Measurements from ENCODE around the gene TCTN1. TPM values are rescaled to one million over a fixed set of nuclear protein-coding genes. Genes with fewer than 3 reads are reported as not detected.

Gene TCTN1
- total RNA-seq, 4 donors from 2014 or later: 30.2 to 35.7 (median 31.4) TPM

DNA sequence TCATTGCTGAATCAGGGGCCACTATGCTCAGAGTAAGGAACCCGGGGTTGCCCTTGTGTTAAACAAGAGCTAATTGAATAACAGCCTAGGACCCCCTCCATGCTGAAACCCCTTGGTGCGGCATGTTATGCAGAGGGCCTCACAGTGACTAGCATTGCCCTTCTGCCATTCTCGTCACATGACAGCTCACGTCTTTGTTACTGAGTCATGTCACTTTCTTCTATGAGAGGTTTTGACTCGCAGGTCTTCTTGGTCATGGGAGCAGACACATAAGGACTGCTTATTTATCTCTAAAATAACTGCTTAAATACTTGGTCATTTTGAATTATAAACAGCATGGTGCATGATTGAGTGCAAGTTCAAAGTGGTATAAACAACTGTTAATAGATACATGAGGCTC lies 24.9 kb downstream of the TCTN1 start:
- TF ChIP-seq, protein P1, sequence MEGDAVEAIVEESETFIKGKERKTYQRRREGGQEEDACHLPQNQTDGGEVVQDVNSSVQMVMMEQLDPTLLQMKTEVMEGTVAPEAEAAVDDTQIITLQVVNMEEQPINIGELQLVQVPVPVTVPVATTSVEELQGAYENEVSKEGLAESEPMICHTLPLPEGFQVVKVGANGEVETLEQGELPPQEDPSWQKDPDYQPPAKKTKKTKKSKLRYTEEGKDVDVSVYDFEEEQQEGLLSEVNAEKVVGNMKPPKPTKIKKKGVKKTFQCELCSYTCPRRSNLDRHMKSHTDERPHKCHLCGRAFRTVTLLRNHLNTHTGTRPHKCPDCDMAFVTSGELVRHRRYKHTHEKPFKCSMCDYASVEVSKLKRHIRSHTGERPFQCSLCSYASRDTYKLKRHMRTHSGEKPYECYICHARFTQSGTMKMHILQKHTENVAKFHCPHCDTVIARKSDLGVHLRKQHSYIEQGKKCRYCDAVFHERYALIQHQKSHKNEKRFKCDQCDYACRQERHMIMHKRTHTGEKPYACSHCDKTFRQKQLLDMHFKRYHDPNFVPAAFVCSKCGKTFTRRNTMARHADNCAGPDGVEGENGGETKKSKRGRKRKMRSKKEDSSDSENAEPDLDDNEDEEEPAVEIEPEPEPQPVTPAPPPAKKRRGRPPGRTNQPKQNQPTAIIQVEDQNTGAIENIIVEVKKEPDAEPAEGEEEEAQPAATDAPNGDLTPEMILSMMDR (IDR thresholded peaks at IDR 0.05; ENCODE audit: low read depth): no peak

DNA sequence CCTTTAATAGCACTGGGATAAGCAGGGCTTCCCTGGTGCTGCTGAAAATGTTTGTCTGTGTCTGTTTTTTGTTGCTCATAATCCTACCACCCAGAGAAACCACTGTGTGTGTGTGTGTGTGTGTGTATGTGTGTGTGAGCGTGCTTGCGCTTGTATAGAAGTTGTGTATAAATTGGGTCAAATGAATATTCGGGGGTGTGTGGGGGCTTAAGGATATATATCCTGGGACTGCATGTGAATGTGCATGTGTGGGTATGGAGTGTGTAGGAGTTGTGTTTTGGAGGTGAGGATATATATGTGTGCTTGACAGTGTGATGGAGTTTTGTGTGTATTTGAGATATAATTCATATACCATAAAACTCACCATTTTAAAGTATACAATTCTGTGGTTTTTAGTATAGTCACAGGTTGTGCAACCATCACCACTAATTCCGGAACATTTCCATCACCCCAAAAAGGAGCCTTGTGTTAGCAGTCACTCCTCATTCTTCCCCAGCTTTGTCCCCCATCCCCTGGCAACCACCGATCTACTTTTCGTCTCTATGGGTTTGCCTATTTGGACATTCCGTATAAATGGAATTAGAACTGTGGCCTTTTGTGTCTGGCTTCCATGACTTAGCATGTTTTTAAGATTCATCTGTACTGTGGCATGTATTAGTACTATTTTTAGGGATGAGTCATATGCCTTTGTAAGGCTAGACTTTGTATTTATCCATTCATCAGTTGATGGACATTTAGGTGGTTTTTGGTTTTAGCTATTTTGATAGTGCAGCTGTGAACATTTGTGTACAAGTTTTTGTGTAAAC lies 25.6 kb downstream of the TCTN1 start:
- TF ChIP-seq, protein P1 (IDR thresholded peaks at IDR 0.05; ENCODE audit: low read depth): no peak

DNA sequence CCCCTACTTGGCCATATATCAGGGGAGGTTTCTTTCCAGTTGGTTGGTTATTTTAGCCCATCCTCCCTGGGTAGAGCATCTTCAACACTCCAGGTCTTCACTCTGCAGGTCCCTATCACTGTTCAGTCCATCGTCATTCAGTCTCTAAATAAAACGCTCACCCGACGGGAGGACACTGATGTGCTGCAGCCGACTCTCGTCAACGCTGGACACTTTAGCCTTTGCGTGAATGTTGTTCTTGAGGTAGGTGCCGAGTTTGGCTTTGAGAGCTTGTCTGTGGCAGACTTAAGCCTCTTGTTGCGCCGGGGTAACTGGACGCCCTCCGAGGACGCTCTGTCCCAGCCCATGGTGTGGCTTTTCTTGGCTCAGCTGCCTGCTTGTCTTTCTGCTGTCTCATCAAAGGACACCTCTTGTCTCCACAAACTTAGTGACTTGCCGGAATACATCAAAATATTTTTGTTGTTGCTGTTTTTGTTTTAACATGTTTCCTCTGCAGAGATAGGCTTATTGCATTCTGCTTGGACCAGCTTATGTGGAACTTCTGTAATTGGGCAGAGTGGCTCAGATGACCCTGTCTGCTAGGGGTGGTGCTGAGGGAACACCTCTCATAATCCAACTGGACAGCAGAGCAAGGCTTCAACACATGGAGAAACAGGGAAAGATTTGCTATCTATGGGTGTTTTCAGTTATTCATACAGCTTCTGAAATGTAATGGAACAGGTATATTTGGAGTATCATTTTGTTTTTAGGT lies 26.5 kb downstream of the TCTN1 start:
- TF ChIP-seq, protein P1 (IDR thresholded peaks at IDR 0.05; ENCODE audit: low read depth): no peak

DNA sequence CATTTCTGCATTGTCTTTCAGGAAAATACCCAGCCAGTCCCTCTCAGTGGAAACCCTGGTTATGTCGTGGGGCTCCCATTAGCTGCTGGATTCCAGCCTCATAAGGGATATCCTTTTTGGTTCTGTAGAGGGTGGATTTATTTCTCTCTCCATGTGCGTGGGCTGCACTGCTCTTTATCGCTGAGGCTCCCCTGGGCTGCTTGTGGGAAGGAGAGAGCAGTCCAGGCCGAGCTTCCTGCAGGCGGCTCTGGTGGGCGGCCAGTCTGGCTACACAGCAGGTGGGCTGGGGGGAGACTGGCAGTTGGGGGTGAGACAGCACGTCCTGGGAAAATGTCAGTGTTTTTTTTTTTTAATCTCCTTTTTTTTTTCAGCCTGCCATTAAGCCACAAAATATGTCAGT lies 27.6 kb downstream of the TCTN1 start:
- TF ChIP-seq, protein P1 (IDR thresholded peaks at IDR 0.05; ENCODE audit: low read depth): no peak

DNA sequence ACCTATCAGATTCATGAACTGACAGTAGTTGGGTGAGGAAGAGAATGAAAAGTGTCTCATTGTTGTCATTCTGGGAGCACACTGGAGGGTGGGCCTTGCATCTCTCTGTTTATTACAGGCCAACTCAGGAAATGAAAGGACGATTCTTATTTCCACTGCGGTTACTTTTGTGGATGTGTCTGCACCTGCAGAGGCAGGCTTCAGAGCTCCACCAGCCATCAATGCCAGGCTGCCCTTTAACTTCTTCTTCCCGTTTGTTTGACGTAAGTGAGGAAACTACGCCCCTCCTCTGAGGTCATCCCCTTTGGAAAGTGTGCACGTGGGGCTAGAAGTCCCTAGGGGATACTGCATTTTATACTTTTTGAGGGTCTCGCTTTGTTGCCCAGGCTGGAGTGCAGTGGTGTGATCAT lies 33.7 kb downstream of the TCTN1 start:
- TF ChIP-seq, protein P1 (IDR thresholded peaks at IDR 0.05; ENCODE audit: low read depth): no peak

DNA sequence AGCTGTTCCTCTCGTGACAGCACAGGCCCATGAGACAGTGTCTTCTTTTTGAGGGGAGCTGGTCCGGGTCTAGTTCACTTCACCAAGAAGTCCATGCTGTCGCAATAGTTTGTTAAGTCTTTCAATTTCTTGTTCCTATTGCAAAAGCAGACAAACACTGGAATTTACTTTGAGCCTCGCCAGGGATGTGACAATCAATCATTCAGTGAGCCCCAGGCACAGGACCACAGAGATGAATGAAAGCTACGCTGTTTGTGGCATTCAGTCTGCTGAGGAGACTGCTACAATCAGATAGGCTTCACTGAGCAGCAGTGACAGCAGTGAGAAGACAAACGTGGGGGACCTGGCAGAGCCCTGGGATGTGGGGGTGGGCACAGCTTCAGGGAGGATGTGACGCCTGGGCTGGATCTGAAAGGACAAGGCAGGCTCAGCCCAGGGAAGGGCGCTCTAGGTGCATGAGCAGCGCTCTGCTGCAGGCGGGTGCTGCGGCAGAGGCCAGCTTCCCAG lies 35.5 kb downstream of the TCTN1 start:
- TF ChIP-seq, protein P1 (IDR thresholded peaks at IDR 0.05; ENCODE audit: low read depth): no peak

DNA sequence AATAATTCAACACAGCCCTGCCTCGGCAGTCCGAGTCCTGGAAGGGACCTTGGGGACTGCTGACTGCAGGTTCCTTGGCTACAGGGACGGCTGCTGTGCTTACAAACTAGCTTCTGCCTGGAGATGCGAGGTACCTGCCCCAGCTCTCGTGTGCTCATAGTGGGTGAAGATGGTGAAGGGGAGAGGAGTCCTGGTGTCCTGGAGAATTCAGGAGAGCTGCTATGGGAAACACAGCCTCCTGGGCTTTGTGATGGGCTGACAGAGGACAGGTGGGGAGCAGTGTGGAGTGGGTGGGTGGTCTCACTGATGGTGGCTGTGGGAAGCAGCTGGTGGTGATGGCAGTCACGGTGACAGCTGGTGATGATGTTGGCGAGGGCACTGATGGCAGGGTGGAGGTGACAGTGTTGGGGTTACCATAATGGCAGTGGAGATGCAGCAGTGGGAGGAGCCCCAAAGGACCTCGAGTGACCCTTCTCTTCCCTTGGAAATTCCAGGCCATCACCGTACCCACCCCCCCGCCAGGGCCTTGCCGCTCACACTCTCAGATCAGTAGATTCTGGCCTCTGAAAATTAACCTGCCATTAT lies 42.2 kb downstream of the TCTN1 start:
- TF ChIP-seq, protein P1 (IDR thresholded peaks at IDR 0.05; ENCODE audit: low read depth): no peak

Data from subcutaneous adipose tissue (tissue), 4 donors.